Astrocyte of the hippocampus (primary cell): ENCODE results near the gene SLC37A2.
A peak's percentile ranks its signal among the peaks of the same experiment; 100 is the strongest.
"Not testable (repeated sequence)": the region's sequence is repeated elsewhere in the genome, so short reads cannot be mapped to it uniquely, and the experiment has no call there.

Experiments used
- DNase-seq: peaks from one replicate; pipeline ENCODE4 v3.0.0; 2011; ENCODE audit warnings: low read depth, low spot score

Gene SLC37A2

DNA sequence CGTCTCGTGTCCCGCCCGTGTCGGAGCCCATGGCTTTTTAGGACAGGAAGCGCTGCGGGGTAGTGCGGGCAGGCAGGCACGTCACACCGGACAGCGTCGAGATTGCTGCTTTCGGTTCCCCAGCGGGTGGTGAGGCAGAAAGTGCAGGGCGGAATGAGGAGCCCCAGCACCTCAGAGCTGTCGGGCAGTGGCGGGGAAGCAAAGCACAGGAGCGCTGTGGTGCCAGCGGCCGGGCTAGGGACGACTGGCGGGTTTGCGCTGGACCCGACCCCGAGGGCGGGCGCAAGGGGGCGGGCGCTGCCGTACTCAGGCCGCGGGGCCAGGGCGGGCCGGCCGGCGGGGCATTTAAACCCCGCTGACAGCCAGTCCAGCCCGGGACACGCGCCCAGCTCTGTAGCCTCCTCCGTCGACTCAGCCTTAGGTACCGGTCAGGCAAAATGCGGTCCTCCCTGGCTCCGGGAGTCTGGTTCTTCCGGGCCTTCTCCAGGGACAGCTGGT is at the start of gene SLC37A2:
TSS of gene SLC37A2 (plus strand) at position 375 of the 498 bp plus-strand sequence. CDS start at position 438, 63 bp downstream.
- DNase-seq, result peak; percentile 80

DNA sequence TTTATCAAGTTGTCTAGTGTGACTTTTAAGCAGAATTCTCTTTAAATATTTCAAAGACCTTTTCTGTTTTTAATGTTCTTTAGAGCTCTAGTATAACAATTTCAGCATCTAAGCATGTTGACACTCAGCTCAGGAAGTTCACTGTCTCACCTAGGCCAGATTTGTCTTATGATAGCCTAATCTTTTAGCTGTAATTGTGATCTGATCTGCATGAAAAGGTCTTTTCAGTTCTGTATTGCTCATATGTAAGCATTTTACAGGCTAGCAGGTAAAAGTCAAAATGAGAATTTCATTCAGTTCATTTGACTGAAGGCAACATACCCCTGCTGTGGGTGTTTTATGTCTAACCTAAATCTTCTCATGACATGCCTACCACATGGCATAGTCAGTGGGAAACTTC is 46.7 kb upstream of the SLC37A2 start:
- no peak for DNase-seq

- no peak for DNase-seq
Measured at GRCh38 chr11:125020342-125020741, 42.8 kb upstream of the SLC37A2 start.

- no peak for DNase-seq
Measured at GRCh38 chr11:125022551-125022950, 40.6 kb upstream of the SLC37A2 start.

DNA sequence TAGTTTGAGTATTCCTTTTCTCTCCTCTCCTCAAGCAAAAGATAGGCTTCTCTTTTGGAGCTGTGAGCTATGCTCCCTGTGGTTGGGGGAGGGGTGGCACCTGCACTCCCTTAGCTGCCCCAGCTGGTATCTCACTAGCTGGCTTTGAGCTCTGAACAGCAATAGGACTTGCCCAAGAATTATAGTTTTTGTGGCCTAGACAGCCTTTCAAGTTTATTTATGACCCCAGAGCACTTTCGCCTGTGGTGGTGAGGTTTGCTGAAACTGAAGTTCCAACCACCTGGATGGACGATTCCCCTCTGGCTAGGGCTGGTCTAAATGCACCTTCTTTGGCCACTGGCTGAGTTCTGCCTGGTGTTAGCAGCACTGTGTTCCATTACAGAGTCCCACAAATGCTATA is 37.1 kb upstream of the SLC37A2 start:
- DNase-seq, result no peak

DNA sequence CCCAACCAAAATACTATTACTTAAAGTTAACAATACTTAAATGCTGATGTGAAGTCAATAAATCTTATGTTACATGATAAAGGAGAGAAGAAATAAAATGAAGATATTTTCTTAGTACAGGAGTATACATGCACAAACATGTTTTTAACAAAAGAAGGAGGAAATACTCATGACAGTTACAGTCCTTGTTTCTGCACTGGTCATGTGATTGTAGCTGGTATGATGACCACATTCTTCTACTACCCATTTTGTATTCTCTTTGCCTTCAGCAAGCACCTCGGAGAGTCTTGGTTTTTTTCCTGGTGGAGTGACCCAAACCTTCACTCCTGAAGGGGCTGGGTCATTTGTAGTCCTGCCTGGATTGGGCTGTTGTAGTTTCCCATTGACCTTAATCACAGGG is 33.7 kb upstream of the SLC37A2 start:
- not testable (repeated sequence) for DNase-seq

- peak; percentile 17 for DNase-seq
Measured at GRCh38 chr11:125036933-125037332, 26.2 kb upstream of the SLC37A2 start.

DNA sequence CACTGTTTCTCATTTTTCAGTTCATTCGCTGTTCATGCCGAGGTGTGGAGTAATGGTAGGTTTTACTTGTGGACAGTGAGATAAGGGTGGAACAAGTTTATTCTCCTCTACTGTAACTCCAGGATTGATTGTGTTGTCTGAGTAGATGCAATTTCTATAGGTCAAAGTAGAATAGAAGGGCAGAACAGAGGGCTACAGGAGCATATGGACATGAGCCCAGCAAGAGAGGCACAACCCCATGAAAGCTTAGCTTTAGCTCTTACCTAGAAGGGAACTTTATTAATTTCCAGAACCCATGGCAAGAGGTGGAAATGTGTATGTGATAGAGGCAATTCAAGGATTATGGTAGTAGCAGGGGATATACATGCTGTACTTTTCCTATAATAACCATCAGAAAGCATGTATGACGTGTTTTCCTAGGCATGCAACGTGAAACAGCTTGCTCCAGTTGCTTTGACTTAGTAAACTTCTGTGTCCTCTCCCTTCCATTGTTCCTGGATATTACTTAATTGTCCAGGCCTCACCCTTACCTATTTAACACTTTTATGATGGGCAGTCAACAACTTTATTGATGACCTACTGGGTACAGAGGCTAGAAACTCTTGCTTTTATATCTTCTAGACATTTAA is 13.8 kb upstream of the SLC37A2 start:
- no peak for DNase-seq

DNA sequence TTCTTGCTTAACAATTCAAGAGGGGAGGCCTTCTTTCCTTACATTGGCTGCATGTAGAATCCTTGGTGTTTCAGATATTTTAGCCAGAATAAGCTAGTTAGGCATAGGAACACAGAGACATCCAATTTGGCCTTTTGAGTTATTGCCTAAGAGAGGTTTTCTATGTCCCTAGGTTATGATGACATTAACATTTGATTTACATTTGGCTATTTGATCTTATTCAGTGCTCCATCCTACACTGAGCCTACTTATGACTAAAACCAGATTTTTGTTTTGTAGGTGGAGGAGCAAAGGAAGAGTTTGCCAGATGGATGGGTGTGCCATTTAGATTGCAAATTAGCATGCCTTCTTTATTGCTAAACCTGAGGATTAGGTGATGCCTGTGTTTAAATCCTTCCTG is 11.1 kb upstream of the SLC37A2 start:
- DNase-seq, result no peak

DNA sequence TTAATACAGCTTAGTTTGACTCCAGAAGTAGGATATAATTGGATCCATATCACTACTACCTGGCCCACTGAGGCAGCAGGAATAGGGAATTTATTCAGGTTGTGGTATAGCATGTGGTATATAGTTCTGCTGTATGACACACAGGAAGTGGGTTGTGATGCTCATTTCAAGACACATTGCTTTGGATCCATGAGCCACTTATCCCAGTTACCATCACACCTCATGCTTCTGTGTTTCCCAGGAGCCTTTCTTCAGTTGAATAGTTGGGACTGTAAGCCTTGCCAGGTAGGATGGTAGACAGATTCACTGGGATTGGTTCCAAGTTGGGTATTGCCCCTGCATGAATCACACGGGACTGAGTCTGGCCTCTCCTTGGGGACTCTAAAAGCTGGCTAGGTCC is 9.9 kb upstream of the SLC37A2 start:
- no peak for DNase-seq

DNA sequence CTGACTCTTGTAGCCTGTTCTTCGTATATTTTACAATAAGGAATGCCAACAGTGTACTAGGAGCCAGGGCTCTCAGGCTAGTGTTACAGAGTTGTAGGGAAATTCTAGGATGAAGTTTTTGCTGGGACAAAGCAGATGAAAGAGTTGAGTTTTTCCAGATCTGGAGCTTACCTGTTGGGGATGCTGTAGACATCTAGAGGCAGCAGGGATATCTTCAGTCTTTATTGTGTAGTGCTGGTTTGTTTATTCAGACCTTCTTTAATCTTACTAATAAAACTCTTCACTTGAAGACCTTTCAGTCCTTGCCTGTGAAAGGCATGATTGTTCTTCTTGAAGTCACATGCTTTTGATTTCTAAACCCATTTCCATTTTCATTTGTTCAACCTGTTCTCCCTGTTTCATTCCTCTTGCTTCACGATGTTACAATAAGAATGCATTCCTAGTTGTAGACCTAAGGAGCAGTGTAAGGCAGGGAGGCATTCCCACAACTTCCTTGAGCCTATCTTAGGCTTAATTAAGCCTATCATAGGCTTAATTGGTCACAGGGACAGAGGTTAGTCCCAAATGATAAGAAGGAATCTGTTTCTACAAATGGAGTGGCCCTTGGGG is 7.9 kb upstream of the SLC37A2 start:
- DNase-seq, result no peak

GRCh38 chr11:125056111-125056510 is 7.0 kb upstream of the SLC37A2 start:
- DNase-seq, result not testable (repeated sequence)

- no peak for DNase-seq
Measured at GRCh38 chr11:125056931-125057692, 6.0 kb upstream of the SLC37A2 start.

DNA sequence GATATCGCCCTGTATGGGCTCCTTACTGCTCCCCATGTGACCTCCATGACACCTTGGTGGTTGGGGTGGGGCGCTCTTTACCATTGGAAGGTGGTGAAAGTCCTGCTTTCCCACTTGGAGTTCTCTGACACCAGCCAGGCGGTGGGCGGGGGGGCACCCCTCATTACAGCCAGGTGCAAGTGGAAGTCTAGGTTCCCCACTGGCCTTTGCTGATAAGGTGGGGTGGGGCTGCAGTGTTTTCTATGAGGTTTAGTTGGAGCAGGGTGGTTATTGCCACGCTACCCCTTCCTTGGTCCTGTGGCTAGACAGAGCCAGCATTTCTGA is 5.5 kb upstream of the SLC37A2 start:
- no peak for DNase-seq

GRCh38 chr11:125061281-125061680 is 1.8 kb upstream of the SLC37A2 start:
- DNase-seq, result no peak

DNA sequence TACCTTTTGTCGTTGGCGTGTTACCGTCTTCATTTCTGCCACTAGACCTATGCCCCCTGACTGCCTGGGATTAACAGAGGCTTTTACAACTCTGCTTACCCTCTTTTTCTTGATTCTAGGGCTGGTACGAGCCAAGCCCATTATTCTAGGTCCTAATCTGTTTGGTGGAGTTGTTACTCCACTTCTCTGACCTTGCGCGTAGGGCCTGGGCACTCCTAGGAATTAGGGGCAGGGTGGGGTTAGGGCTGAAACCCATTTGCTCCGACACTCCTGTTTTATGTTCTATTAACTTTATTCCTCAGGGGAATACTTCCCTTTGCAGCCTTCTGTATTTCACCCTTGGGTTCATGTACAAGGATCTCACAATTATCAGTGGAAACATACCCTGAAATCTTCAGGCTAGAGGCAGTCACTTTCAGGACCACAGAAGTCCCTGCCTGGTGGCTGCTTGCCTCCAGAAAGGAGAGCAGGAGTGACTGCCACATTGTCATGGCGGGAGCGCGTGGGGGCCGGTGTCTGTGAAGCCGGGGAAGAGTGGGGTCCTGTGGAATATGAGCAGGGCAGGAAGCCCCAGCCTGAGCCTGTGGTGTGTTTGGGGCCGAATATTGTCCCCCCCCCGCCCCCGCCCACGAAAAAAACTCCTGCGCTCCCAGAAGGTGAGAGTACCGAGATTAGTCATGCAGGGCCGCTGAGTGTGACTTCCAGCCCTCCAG is 731 bp upstream of the SLC37A2 start:
- peak; percentile 10 for DNase-seq

DNA sequence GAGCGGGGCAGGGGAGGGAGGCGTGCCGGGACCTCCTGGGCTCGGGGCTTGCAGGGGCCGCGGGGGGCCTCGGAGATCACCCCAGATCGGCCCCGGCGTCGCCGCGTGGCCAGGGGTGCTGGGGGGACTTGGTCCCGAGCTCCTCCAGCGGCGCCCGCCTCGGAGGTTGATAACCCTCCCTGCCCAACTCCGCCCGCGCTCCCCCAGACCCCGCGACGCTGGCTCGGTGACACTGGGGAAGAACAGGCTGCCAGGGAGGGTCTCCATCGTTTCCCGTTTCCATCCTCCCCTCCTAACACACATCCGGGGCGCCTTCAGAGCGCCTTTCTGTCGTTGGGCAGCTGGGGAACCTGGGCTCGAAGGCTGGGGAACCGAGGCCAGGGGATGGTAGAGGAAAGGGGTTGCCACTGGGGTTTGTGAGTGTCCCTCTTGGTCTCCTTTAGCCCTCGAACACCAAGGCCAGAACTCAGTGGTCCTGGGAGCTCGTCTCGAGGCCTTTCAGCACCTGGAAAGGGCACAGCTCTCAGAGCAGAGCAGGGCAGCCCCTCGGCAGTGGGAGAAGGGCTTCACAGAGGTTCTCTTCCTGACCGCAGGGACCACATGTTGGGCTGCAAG is 431 bp downstream of the SLC37A2 start:
- peak; percentile 17 for DNase-seq

GRCh38 chr11:125064070-125064469 is 965 bp downstream of the SLC37A2 start:
- DNase-seq, result no peak

DNA sequence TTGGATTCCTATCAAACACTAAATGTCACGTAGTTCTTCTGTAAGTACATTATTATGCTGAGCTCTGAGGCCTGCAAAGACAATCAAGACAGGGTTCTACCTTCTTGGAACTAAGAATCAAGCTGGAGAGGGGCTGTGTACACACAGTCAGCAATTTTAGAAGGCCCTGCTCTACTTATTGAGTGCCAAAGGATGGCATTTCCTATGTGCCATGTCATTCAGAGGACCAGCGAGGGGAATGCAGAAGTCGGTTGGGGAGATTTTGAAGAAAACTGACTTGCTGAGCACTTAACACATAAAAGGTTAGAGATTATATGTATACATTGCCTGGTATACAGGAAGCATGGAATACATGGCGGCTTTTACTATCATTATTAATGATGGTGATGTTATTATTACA is 5.3 kb downstream of the SLC37A2 start:
- DNase-seq, result no peak

- no peak for DNase-seq
Measured at GRCh38 chr11:125069008-125069407, 5.9 kb downstream of the SLC37A2 start.

GRCh38 chr11:125069796-125070195 is 6.7 kb downstream of the SLC37A2 start:
- DNase-seq, result no peak
